ENCODE results near the gene IQSEC2. TPM values are rescaled to one million over a fixed set of nuclear protein-coding genes. Genes with fewer than 3 reads are reported as not detected.

IQSEC2 gene
- total and polyA plus RNA-seq, 2 experiments from 2014 or later: 4.4 to 7.0 TPM

DNA sequence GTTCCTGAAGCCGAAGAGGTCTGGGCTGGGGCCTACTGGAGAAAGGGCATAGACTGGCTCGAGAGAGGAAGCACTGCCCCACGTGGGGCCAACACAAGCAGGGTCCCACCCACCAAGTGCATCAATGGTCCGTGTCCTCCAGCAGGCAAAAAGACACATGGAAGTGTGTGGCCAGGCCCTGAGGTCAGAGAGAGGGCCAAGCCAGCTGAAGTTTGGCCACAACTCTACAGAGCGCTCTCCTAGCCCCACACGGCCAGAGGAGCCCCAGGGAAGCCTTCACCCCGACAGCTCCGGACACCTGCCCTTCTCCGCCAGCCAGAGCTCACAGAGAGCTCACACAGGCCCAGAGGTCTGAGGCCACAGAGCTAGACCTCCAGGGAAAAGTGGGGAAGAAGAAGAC is 47.8 kb downstream of the IQSEC2 start:
- H3K4me2 ChIP-seq: no peak overlapping the region
- no peak overlapping the region for H3K27ac ChIP-seq
- H3K36me3 ChIP-seq (replicated peaks; ENCODE audit: insufficient read depth, low read depth): no peaks in the 10 kb centered on the region
- H3K9me2 ChIP-seq (replicated peaks; ENCODE audit: insufficient read depth): no peaks in the 10 kb centered on the region
- WGBS (ENCODE audit: low lambda C conversion rate, missing lambda C conversion rate): 78% methylated on average over 9 of the region's 9 CpGs
- H3K9me3 ChIP-seq (ENCODE audit: low read depth): no peaks in the 10 kb centered on the region
- no peaks in the 10 kb centered on the region for H3K4me1 ChIP-seq (ENCODE audit: insufficient read depth)
- no peaks in the 10 kb centered on the region for H3K79me2 ChIP-seq
- H3K27me3 ChIP-seq: no peaks in the 10 kb centered on the region
- TF ChIP-seq EZH2phosphoT487 (IDR thresholded peaks at IDR 0.05; ENCODE audit: low read depth, severe bottlenecking, unreplicated experiment): no peak
- TF ChIP-seq, protein P1, sequence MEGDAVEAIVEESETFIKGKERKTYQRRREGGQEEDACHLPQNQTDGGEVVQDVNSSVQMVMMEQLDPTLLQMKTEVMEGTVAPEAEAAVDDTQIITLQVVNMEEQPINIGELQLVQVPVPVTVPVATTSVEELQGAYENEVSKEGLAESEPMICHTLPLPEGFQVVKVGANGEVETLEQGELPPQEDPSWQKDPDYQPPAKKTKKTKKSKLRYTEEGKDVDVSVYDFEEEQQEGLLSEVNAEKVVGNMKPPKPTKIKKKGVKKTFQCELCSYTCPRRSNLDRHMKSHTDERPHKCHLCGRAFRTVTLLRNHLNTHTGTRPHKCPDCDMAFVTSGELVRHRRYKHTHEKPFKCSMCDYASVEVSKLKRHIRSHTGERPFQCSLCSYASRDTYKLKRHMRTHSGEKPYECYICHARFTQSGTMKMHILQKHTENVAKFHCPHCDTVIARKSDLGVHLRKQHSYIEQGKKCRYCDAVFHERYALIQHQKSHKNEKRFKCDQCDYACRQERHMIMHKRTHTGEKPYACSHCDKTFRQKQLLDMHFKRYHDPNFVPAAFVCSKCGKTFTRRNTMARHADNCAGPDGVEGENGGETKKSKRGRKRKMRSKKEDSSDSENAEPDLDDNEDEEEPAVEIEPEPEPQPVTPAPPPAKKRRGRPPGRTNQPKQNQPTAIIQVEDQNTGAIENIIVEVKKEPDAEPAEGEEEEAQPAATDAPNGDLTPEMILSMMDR (IDR thresholded peaks at IDR 0.05; ENCODE audit: poor library complexity): no peak
- TF ChIP-seq EZH2 (IDR thresholded peaks at IDR 0.05; ENCODE audit: borderline replicate concordance): no peak
- DNase-seq (ENCODE audit: low spot score): no peak
- no peak overlapping the region for H2AFZ ChIP-seq
- no peak overlapping the region for H3K4me3 ChIP-seq
- H4K20me1 ChIP-seq (ENCODE audit: insufficient read depth, poor library complexity, severe bottlenecking): no peaks in the 10 kb centered on the region

GRCh38 chrX:53230116-53230515 is 51.3 kb downstream of the IQSEC2 start:
- H3K4me3 ChIP-seq: no peak overlapping the region
- H3K36me3 ChIP-seq (replicated peaks; ENCODE audit: insufficient read depth, low read depth): no peaks in the 10 kb centered on the region
- H3K9me3 ChIP-seq (ENCODE audit: low read depth): no peaks in the 10 kb centered on the region
- H3K27ac ChIP-seq: no peak overlapping the region
- no peaks in the 10 kb centered on the region for H3K79me2 ChIP-seq
- TF ChIP-seq, protein P1 (IDR thresholded peaks at IDR 0.05; ENCODE audit: poor library complexity): no peak
- TF ChIP-seq EZH2phosphoT487 (IDR thresholded peaks at IDR 0.05; ENCODE audit: low read depth, severe bottlenecking, unreplicated experiment) (no peak), EZH2 (IDR thresholded peaks at IDR 0.05; ENCODE audit: borderline replicate concordance) (no peak)
- no peaks in the 10 kb centered on the region for H4K20me1 ChIP-seq (ENCODE audit: insufficient read depth, poor library complexity, severe bottlenecking)
- 69% methylated on average over 5 of the region's 5 CpGs for WGBS (ENCODE audit: low lambda C conversion rate, missing lambda C conversion rate)
- H3K4me1 ChIP-seq (ENCODE audit: insufficient read depth): peaks cover 4% of the 10 kb centered on the region
- H3K9me2 ChIP-seq (replicated peaks; ENCODE audit: insufficient read depth): no peaks in the 10 kb centered on the region
- no peak overlapping the region for H2AFZ ChIP-seq
- H3K4me2 ChIP-seq: no peak overlapping the region
- no peaks in the 10 kb centered on the region for H3K27me3 ChIP-seq
- no peak for DNase-seq (ENCODE audit: low spot score)

DNA sequence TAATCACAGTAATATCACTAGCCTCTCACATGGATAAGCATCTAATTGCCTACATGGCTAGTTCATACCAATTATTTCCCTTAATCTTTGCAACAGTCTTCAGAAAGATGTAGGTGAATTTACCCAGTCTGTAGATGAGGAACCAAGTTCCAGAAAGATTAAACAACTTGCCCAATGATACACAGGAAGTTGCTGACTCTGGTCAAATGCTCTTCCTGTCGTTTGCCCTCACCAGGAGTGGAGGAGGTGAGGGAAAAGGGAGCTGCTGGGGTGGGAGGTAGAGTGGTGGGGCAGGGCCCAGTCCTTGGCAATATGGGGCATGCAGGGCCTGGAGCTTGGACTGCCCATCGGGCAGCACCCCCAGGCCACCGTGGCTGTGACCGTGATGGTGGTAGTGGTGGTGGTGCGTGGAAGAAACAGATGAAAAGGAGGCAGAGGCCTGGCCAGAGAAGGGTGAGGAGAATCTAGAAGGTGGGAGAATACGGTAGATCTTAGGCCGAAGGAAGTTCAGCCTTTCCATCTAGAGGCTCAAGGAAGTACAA is 54.1 kb downstream of the IQSEC2 start:
- no peaks in the 10 kb centered on the region for H3K9me3 ChIP-seq (ENCODE audit: low read depth)
- TF ChIP-seq EZH2phosphoT487 (IDR thresholded peaks at IDR 0.05; ENCODE audit: low read depth, severe bottlenecking, unreplicated experiment): no peak
- no peak for TF ChIP-seq EZH2 (IDR thresholded peaks at IDR 0.05; ENCODE audit: borderline replicate concordance)
- TF ChIP-seq, protein P1 (IDR thresholded peaks at IDR 0.05; ENCODE audit: poor library complexity): no peak
- peaks cover 27% of the 10 kb centered on the region for H3K79me2 ChIP-seq
- no peaks in the 10 kb centered on the region for H3K36me3 ChIP-seq (replicated peaks; ENCODE audit: insufficient read depth, low read depth)
- no peak overlapping the region for H3K27ac ChIP-seq
- H3K4me3 ChIP-seq: no peak overlapping the region
- peaks cover 20% of the 10 kb centered on the region for H3K4me1 ChIP-seq (ENCODE audit: insufficient read depth)
- H3K27me3 ChIP-seq: no peaks in the 10 kb centered on the region
- no peak overlapping the region for H2AFZ ChIP-seq
- H3K4me2 ChIP-seq: no peak overlapping the region
- H4K20me1 ChIP-seq (ENCODE audit: insufficient read depth, poor library complexity, severe bottlenecking): peaks cover 20% of the 10 kb centered on the region
- no peak for DNase-seq (ENCODE audit: low spot score)
- WGBS (ENCODE audit: low lambda C conversion rate, missing lambda C conversion rate): 84% methylated on average over 7 of the region's 7 CpGs
- no peaks in the 10 kb centered on the region for H3K9me2 ChIP-seq (replicated peaks; ENCODE audit: insufficient read depth)

Data from hepatocyte (in vitro differentiated cells).